Inflammatory macrophage (primary cell): ENCODE results near the gene PLCL1.

Experiments used
- DNase-seq, 2 donors: peaks; one replicate each; pipeline ENCODE4 v3.0.0-alpha.2; 2020 to 2022

Gene PLCL1

GRCh38 chr2:197958592-197959150 is 154.3 kb downstream of the PLCL1 start:
- no peak for DNase-seq

- no peak for DNase-seq
Measured at GRCh38 chr2:197959383-197959782, 155.0 kb downstream of the PLCL1 start.

- DNase-seq = no peak
Measured at GRCh38 chr2:197960786-197961185, 156.4 kb downstream of the PLCL1 start.

- no peak for DNase-seq
Measured at GRCh38 chr2:197964720-197965119, 160.3 kb downstream of the PLCL1 start.

- DNase-seq = no peak
Measured at GRCh38 chr2:197965756-197966155, 161.4 kb downstream of the PLCL1 start.

GRCh38 chr2:197969391-197969893 is 165.0 kb downstream of the PLCL1 start:
- DNase-seq = no peak

- no peak for DNase-seq
Measured at GRCh38 chr2:197972061-197972460, 167.7 kb downstream of the PLCL1 start.

GRCh38 chr2:197972587-197972986 is 168.2 kb downstream of the PLCL1 start:
- no peak for DNase-seq

- DNase-seq = no peak
Measured at GRCh38 chr2:197973772-197974171, 169.4 kb downstream of the PLCL1 start.

GRCh38 chr2:197975931-197976519 is 171.6 kb downstream of the PLCL1 start:
- DNase-seq = no peak

GRCh38 chr2:197978971-197979370 is 174.6 kb downstream of the PLCL1 start:
- no peak for DNase-seq

GRCh38 chr2:197982565-197982964 is 178.2 kb downstream of the PLCL1 start:
- no peak for DNase-seq

GRCh38 chr2:197985029-197985638 is 180.7 kb downstream of the PLCL1 start:
- no peak for DNase-seq

- DNase-seq = no peak
Measured at GRCh38 chr2:197986977-197987376, 182.6 kb downstream of the PLCL1 start.

GRCh38 chr2:197990356-197990755 is 186.0 kb downstream of the PLCL1 start:
- no peak for DNase-seq

GRCh38 chr2:197992482-197993133 is 188.2 kb downstream of the PLCL1 start:
- DNase-seq = no peak

GRCh38 chr2:197993363-197993762 is 189.0 kb downstream of the PLCL1 start:
- DNase-seq = peak; percentile 9 to 52

- DNase-seq = peak in 1 of 2 donors; percentile 15
Measured at GRCh38 chr2:197993830-197994229, 189.4 kb downstream of the PLCL1 start.

GRCh38 chr2:197994751-197995150 is 190.4 kb downstream of the PLCL1 start:
- DNase-seq = no peak

- DNase-seq = no peak
Measured at GRCh38 chr2:197996583-197996982, 192.2 kb downstream of the PLCL1 start.

GRCh38 chr2:197997083-197997541 is 192.7 kb downstream of the PLCL1 start:
- DNase-seq = no peak

GRCh38 chr2:197998702-197999101 is 194.3 kb downstream of the PLCL1 start:
- peak in 1 of 2 donors; percentile 23 for DNase-seq

GRCh38 chr2:198000417-198000816 is 196.0 kb downstream of the PLCL1 start:
- no peak for DNase-seq

- no peak for DNase-seq
Measured at GRCh38 chr2:198004173-198004572, 199.8 kb downstream of the PLCL1 start.
